GM03348 (cell line): ENCODE measurements around the gene HIF1A.
"Not testable (repeated sequence)": the region's sequence is repeated elsewhere in the genome, so short reads cannot be mapped to it uniquely, and the experiment has no call there.

Source experiments
- DNase-seq: peaks from one replicate; pipeline ENCODE4 v3.0.0; 2012; ENCODE audit warnings: low spot score

HIF1A gene

DNA sequence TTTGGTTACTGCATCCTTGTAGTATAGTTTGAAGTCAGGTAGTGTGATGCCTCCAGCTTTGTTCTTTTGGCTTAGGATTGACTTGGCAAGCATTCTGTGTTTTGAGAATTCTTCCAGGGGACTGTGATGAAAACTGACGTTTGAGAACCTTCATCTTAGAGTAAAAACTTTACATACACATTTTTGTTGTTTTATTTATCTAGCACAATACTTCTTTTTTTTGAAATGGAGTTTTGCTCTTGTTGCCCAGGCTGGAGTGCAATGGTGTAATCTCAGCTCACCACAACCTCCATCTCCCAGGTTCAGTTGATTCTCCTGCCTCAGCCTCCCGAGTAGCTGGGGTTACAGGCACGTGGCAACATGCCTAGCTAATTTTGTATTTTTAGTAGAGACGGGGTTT is 13.4 kb downstream of the HIF1A start:
- DNase-seq, result not testable (repeated sequence)

DNA sequence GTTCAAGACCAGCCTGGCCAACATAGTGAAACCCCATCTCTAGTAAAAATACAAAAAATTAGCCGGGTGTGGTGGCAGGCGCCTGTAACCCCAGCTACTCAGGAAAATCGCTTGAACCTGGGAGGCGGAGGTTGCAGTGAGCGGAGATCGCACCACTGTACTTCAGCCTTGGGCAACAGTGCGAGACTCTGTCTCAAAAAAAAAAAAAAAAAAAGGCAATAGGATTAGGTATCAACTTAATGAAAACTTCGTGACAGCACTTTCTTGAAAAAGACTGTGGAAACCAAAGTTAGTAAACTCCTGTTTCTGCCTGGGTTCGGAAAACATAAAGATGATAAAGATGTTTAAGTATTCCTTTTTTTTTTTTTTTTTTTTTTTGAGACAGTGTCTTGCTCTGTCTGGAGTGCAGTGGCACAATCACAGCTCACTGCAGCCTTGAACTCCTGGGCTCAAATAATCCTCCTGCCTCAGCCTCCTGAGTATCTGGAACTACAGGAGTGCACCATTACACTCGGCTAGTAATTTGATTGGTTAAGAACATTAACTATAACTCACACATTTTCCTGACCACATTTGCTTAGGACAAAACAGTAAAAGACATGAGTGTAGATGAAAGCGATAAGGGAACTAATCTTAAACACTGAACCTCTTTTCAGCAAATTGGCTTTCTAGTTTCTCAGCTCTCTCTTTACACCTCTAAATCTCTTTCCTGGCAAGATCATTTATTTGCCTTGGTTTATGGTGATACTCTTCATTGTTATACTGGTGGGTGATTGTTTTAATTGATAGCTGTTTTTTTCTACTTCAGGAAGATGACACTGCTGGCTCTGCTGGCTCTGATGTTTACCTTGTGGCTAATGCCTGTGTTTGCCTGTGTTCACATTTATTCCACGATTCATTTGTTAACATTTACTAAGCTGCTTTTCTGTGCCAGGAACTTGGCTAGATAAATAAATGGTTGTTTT is 15.8 kb downstream of the HIF1A start:
- DNase-seq, result no peak

DNA sequence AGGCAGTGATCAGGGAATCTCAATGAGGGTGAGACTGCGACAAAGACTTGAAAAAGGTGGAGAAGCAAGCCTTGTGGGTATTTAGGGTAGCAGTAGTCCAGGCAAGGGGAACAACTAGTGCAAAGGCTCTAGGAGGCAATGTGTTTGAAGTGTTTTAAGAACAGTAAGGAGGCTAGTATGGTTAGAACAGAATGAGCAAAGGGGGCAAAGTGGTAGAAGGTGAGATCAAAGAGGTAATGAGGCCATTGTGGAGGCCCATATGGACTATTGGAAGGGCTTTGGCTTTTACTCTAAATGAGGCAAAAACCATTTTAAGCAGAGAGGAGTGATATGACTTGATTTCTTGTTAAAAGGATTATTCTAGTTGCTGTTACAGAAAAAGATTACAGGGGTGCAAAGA is 16.8 kb downstream of the HIF1A start:
- no peak for DNase-seq

- DNase-seq, result no peak
Observed at GRCh38 chr14:61713724-61714437, 18.6 kb downstream of the HIF1A start.

DNA sequence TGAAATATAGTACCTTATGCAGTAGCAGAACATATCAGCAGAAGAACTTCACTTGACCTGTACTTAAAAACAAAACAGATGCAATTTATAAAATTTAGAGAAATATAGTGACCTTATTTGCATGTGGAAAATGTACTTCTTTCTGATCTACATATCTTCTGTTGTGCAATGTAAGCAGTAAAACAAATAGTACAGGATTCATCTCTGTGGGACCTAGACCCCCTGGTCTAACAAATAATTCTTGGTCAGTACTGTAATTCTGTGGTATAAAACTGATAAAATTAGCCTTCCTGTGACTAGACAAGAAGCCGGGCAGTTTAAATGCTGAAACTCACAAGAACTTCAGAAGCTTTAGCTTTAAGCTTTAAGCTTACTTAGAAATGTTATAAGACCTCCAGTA is 21.6 kb downstream of the HIF1A start:
- DNase-seq, result no peak

DNA sequence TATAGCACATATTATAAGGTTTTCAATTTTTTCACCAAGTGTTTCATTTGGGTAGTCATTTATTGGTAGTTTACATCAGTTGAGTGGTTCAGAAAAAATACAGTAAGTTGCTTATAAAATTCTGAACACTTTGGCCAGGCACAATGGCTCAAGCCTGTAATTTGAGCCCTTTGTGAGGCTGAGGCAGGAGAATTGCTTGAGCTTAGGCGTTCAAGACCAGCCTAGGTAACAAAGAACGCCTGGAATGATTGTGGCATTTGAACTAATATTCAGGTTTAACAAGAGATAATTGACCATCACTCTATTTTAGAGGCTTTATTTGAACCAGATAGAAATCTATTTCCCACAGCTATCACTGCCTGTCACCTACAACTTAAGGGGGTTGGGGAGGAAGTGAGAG is 22.7 kb downstream of the HIF1A start:
- no peak for DNase-seq

DNA sequence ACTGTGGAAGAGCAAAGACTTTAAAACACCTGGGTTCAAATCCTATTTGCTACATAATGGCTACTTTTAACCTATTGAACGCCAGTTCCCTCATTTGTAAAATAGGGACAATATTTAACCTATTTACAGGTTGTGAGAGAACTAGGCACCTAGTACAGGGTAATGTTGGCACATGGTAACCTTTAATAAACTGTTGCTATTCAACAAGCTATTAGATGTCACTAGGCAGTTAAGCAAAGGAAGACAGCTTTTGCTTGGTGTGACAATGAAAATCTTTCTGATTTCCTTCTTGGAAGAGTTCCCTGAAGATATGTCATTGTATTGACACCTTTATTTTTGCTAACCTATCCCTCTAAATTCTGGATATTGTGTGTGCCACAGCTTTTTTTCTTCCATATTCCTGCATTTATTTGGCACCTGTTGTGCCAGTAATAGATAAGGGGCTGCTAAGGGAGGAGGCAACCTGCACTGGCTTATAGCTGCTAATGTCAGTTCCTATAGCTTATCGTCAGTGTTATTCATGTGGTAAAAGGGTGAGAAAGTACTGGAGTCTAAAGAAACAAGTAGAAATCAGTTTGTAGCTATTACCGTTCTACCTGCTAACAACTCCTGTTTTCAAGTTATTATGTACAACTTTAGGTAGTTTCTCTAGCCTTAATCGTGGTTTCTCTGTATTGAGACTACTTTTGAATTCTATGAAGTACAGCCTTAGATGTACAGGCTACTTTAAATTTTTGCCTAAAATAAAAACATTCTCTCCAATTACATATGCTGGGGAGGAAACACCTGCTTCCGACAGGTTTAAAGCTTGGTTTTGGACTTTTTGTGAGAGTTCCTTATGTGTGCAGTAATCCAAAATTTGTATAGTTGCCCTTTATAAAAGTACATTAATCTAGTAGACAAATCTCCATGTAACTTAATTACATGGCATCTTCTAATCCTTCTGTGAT is 24.3 kb downstream of the HIF1A start:
- DNase-seq, result no peak

DNA sequence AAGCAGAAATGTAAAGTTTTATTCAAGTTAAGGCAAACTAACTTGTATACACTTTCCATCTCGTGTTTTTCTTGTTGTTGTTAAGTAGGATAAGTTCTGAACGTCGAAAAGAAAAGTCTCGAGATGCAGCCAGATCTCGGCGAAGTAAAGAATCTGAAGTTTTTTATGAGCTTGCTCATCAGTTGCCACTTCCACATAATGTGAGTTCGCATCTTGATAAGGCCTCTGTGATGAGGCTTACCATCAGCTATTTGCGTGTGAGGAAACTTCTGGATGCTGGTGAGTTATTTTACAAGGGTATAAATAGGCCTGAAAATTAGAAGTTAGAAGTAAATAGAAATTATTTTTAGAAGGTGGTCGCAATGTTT is 25.0 kb downstream of the HIF1A start:
- no peak for DNase-seq

DNA sequence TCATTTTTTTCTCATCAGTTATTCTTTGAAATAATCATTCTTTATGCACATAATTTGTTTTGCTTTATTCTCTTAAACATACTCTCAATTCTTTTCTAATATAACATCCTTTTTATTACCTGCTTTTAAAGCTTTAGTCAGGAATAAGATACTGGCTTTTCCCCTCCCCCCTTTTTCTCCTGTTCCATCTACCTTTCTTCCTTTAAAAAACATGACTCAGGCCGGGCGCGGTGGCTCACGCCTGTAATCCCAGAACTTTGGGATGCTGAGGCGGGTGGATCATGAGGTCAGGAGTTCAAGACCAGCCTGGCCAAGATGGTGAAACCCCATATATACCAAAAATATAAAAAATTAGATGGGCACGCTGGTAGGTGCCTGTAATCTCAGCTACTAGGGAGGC is 25.4 kb downstream of the HIF1A start:
- no peak for DNase-seq

- DNase-seq, result no peak
Observed at GRCh38 chr14:61724133-61724532, 28.8 kb downstream of the HIF1A start.

DNA sequence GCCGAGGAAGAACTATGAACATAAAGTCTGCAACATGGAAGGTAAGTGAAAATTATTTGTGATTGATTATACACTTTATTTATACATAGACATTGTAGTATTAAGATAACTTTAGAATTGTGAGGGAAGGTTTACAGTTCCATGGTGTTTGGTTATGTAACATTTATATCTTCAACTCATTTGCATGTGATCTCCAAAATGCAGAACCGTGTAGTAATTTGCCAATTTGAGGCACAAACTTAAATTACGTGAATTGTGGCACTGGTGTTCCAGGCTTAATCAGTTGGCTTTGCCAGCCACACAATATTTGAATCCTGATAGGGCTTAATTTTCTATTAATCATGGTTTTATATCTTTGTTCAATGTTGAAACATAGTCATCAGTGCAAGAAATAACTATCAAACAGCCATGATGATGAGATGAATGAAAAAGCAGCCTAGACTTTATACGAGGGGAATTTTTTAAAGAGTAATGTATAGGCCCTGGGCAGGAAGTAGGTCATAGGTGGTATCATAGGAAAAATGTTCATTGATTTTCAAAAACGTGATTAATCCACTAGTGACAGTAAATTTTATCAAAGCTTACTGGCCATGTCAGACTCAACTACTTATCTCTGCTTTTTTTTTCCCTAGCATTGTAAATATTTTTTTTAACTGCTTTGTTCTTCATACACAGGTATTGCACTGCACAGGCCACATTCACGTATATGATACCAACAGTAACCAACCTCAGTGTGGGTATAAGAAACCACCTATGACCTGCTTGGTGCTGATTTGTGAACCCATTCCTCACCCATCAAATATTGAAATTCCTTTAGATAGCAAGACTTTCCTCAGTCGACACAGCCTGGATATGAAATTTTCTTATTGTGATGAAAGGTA is 31.7 kb downstream of the HIF1A start:
- no peak for DNase-seq

- DNase-seq, result no peak
Observed at GRCh38 chr14:61730756-61731373, 35.6 kb downstream of the HIF1A start.

GRCh38 chr14:61733972-61734371 is 38.7 kb downstream of the HIF1A start:
- DNase-seq, result no peak

DNA sequence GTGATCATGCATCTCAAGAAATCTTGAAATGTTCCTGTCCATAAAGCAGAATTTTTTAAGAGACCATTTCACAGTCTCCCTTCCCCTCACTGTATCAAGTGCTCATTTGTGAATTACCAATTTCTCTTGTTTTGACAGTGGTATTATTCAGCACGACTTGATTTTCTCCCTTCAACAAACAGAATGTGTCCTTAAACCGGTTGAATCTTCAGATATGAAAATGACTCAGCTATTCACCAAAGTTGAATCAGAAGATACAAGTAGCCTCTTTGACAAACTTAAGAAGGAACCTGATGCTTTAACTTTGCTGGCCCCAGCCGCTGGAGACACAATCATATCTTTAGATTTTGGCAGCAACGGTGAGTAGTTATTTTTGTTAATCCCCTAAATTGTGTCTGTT is 41.4 kb downstream of the HIF1A start:
- no peak for DNase-seq

GRCh38 chr14:61737915-61738314 is 42.6 kb downstream of the HIF1A start:
- no peak for DNase-seq

GRCh38 chr14:61739133-61739532 is 43.8 kb downstream of the HIF1A start:
- no peak for DNase-seq

DNA sequence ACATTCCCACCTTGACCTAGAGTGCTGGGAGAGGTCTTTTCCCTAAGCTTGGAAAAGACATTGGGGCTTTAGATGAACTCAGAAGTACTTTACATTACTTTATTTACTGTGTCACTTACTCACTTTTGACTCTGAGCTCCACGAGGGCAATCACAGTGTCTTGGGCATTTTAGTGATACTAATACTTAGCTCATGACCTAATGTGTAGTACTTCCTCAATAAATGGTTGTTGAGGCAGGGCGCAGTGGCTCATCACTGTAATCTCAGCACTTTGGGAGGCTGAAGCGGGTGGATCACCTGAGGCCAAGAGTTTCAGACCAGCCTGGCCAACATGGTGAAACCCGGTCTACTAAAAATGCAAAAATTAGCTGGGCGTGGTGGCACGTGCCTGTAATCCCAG is 47.1 kb downstream of the HIF1A start:
- DNase-seq, result no peak

DNA sequence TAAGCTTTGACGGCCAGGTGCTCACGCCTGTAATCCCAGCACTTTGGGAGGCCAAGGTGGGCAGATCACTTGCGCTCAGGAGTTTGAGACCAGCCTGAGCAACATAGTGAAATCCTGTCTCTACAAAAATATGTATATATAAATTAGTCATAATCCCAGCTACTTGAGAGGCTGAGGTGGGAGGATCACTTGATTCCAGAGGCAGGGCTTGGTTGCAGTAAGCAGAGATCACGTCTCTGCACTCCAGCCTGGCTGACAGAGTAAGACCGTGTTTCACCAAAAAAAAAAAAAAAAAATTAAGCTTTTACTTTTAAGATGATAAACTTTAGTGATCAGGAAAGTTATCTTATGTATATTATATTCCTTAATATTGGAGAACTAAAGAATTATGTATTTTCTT is 48.9 kb downstream of the HIF1A start:
- DNase-seq, result no peak

DNA sequence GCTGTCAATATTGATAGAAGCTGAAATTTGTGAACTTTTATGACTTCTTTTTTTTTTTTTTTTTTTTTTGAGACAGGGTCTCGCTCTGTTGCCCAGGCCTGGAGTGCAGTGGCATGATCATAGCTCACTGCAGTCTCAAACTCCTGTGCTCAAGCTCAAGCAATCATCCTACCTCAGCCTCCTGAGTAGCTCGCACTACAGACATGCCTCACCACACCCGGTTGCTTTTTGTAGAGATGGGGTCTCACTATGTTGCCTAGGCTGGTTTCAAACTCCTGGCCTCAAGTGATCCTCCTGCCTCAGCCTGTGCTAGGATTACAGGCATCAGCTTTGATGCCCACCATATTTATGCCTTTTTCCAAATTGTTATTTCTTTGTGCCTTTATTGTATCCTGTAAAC is 51.0 kb downstream of the HIF1A start:
- not testable (repeated sequence) for DNase-seq

DNA sequence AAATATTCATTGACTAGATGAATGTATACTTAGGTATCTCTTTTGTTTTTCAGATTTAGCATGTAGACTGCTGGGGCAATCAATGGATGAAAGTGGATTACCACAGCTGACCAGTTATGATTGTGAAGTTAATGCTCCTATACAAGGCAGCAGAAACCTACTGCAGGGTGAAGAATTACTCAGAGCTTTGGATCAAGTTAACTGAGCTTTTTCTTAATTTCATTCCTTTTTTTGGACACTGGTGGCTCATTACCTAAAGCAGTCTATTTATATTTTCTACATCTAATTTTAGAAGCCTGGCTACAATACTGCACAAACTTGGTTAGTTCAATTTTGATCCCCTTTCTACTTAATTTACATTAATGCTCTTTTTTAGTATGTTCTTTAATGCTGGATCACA is 51.6 kb downstream of the HIF1A start:
- no peak for DNase-seq

GRCh38 chr14:61747342-61747741 is 52.0 kb downstream of the HIF1A start:
- no peak for DNase-seq
